ENCODE data around the gene CASTOR2.

CASTOR2 gene

DNA sequence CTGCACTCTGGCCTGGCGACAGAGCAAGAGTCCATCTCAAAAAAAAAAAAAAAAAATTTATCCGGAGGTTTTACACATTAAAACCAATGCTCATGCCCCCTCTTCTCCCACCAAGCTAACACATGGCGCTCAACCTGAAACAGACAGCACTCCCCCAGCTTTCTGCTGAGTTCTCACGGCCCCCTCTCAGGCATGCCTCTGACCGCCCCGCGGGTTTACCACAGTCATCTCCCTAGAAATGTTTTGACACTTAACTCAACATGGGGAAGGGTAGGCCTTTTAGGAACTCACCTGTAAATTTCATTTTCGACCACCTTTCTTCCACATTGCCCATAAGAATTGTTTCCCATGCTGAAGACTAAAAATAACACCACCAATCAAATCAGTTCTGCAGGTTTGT, 99.8 kb downstream of the CASTOR2 start:
- Histone ChIP-seq H4K20me1 (ENCODE audit: insufficient read depth, low read length, poor library complexity, severe bottlenecking) (no peaks in the 10 kb centered on the region), H3K4me1 (ENCODE audit: insufficient read depth, low read length, poor library complexity, severe bottlenecking) (no peaks in the 10 kb centered on the region), H3K36me3 (ENCODE audit: insufficient read depth, low read length) (peaks cover 41% of the 10 kb centered on the region; the same call in 1 of the 2 replicates), H3F3A (ENCODE audit: low read depth) (no peaks in the 10 kb centered on the region), H3K9ac (ENCODE audit: low read depth, low read length, poor library complexity, severe bottlenecking) (no peak overlapping the region), H3K9me3 (ENCODE audit: insufficient read depth, low read depth, low read length) (no peaks in the 10 kb centered on the region), H3K4me3 (ENCODE audit: low read length, poor library complexity, severe bottlenecking) (no peak overlapping the region), H3K27me3 (ENCODE audit: insufficient read depth, low read length, poor library complexity, severe bottlenecking) (no peaks in the 10 kb centered on the region), H3K9me2 (replicated peaks; ENCODE audit: low read depth, low read length) (no peaks in the 10 kb centered on the region), H3K79me2 (ENCODE audit: insufficient read depth, low read length) (no peaks in the 10 kb centered on the region), H2AFZ (ENCODE audit: low read length) (no peak overlapping the region), H3K4me2 (ENCODE audit: low read depth, low read length, poor library complexity, severe bottlenecking) (no peak overlapping the region)
- TF ChIP-seq CTCF (conservative IDR thresholded peaks at IDR 0.05; ENCODE audit: low read length) = no peak
- TF ChIP-seq EZH2phosphoT487 (IDR thresholded peaks at IDR 0.05; ENCODE audit: borderline replicate concordance) = no peak

DNA sequence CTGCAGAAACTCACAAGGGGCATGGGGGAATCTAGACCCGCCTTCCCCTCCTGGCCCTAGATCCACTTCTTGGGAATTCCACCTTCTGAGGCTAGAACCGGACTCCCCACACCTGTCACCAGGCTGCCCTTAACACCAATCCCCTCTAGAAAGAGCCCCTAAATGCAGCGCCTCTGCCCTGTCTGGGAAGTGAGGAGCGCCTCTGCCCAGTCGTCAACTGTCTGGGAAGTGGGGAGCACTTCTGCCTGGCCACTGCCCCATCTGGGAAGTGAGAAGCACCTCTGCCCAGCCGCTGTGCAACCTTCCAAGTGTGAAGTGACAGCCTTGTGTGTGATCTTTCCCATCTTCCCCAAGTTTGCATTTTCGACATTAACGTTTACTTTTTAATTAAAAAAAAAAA, 100.3 kb downstream of the CASTOR2 start:
- peaks cover 42% of the 10 kb centered on the region; the same call in 1 of the 2 replicates for H3K36me3 ChIP-seq (ENCODE audit: insufficient read depth, low read length)
- H4K20me1 ChIP-seq (ENCODE audit: insufficient read depth, low read length, poor library complexity, severe bottlenecking) = no peaks in the 10 kb centered on the region
- TF ChIP-seq EZH2phosphoT487 (IDR thresholded peaks at IDR 0.05; ENCODE audit: borderline replicate concordance) (no peak), CTCF (conservative IDR thresholded peaks at IDR 0.05; ENCODE audit: low read length) (no peak)
- no peak overlapping the region for H2AFZ ChIP-seq (ENCODE audit: low read length)
- no peak overlapping the region for H3K9ac ChIP-seq (ENCODE audit: low read depth, low read length, poor library complexity, severe bottlenecking)
- H3K4me3 ChIP-seq (ENCODE audit: low read length, poor library complexity, severe bottlenecking) = no peak overlapping the region
- no peak overlapping the region for H3K4me2 ChIP-seq (ENCODE audit: low read depth, low read length, poor library complexity, severe bottlenecking)
- H3K27me3 ChIP-seq (ENCODE audit: insufficient read depth, low read length, poor library complexity, severe bottlenecking) = no peaks in the 10 kb centered on the region
- no peaks in the 10 kb centered on the region for H3K9me3 ChIP-seq (ENCODE audit: insufficient read depth, low read depth, low read length)
- H3F3A ChIP-seq (ENCODE audit: low read depth) = no peaks in the 10 kb centered on the region
- H3K79me2 ChIP-seq (ENCODE audit: insufficient read depth, low read length) = no peaks in the 10 kb centered on the region
- H3K9me2 ChIP-seq (replicated peaks; ENCODE audit: low read depth, low read length) = no peaks in the 10 kb centered on the region
- no peaks in the 10 kb centered on the region for H3K4me1 ChIP-seq (ENCODE audit: insufficient read depth, low read length, poor library complexity, severe bottlenecking)

DNA sequence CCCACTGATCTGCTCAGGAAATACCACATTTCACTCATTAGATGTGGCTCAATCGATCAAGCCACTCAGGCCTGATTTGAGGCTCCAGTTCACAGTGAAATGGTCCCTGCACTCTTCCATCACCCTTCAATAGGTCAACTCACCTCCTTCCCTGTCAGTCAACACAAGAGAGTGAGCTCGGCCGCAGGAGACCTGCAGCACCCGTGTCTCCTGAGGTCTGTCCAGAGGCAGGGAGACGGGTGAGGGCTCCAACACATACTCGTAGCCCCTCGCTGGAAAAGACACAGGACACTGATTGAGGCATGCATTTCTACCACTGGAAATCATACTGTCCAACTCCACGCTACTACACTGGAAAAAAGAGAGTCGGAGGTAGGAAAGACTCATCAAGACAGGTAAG, 102.0 kb downstream of the CASTOR2 start:
- no peak overlapping the region for H2AFZ ChIP-seq (ENCODE audit: low read length)
- no peaks in the 10 kb centered on the region for H3K4me1 ChIP-seq (ENCODE audit: insufficient read depth, low read length, poor library complexity, severe bottlenecking)
- peaks cover 5% of the 10 kb centered on the region; the same call in 1 of the 2 replicates for H3K79me2 ChIP-seq (ENCODE audit: insufficient read depth, low read length)
- no peak overlapping the region for H3K9ac ChIP-seq (ENCODE audit: low read depth, low read length, poor library complexity, severe bottlenecking)
- H3K4me2 ChIP-seq (ENCODE audit: low read depth, low read length, poor library complexity, severe bottlenecking) = no peak overlapping the region
- H3K9me2 ChIP-seq (replicated peaks; ENCODE audit: low read depth, low read length) = no peaks in the 10 kb centered on the region
- H3K36me3 ChIP-seq (ENCODE audit: insufficient read depth, low read length) = peaks cover 31% of the 10 kb centered on the region; the same call in 1 of the 2 replicates
- H4K20me1 ChIP-seq (ENCODE audit: insufficient read depth, low read length, poor library complexity, severe bottlenecking) = no peaks in the 10 kb centered on the region
- TF ChIP-seq EZH2phosphoT487 (IDR thresholded peaks at IDR 0.05; ENCODE audit: borderline replicate concordance) (no peak), CTCF (conservative IDR thresholded peaks at IDR 0.05; ENCODE audit: low read length) (no peak)
- H3F3A ChIP-seq (ENCODE audit: low read depth) = no peaks in the 10 kb centered on the region
- H3K4me3 ChIP-seq (ENCODE audit: low read length, poor library complexity, severe bottlenecking) = no peak overlapping the region
- no peaks in the 10 kb centered on the region for H3K27me3 ChIP-seq (ENCODE audit: insufficient read depth, low read length, poor library complexity, severe bottlenecking)
- no peaks in the 10 kb centered on the region for H3K9me3 ChIP-seq (ENCODE audit: insufficient read depth, low read depth, low read length)

All from Loucy (cell line).